GM12878 (cell line): ENCODE measurements around the gene LRRC23. TPM values are rescaled to one million over a fixed set of nuclear protein-coding genes. Genes with fewer than 3 reads are reported as not detected.

ENCODE experiments used
- BMI1 ChIP-seq: fragments of 450-650 bp; IDR thresholded peaks from 2 replicates; pipeline ENCODE4 v1.6.1; 2016; ENCODE audit warnings: mild to moderate bottlenecking, moderate library complexity, borderline replicate concordance
- CBFB ChIP-seq: IDR thresholded peaks from 2 replicates; pipeline ENCODE4 v1.6.1; 2016; ENCODE audit warnings: antibody characterized with exemption, low read depth
- CHD2 ChIP-seq: IDR thresholded peaks from 2 replicates; pipeline ENCODE4 v1.6.1; 2011; ENCODE audit warnings: low read depth, low read length, improper control_type of control experiment, borderline replicate concordance
- EP300 ChIP-seq, 2 experiments: fragments of 150-350 bp in 1 of 2; IDR thresholded peaks; 2 replicates each; pipeline ENCODE4 v1.6.1; 2011 to 2012; ENCODE audit warnings: low read depth in 2 of 2, low read length in 2 of 2, borderline replicate concordance in 1 of 2, improper control_type of control experiment in 1 of 2, inconsistent platforms in 1 of 2; ENCODE audit not compliant: control insufficient read depth in 1 of 2
- ESRRA ChIP-seq: IDR thresholded peaks from 2 replicates; pipeline ENCODE4 v1.6.1; 2012; ENCODE audit warnings: mild to moderate bottlenecking, low read length, improper control_type of control experiment
- FOS ChIP-seq: IDR thresholded peaks from 3 replicates; pipeline ENCODE4 v1.6.1; 2011; ENCODE audit warnings: borderline replicate concordance; ENCODE audit not compliant: insufficient read length; ENCODE audit errors: extremely low read depth
- HCFC1 ChIP-seq: fragments of 150-350 bp; IDR thresholded peaks from 2 replicates; pipeline ENCODE4 v1.6.1; 2014; ENCODE audit warnings: low read length
- IKZF1 ChIP-seq: fragments of 450-650 bp; conservative IDR thresholded peaks from 2 replicates; pipeline ENCODE4 v1.6.1; 2017; ENCODE audit warnings: antibody characterized with exemption, mild to moderate bottlenecking
- IRF5 ChIP-seq: fragments of 450-650 bp; IDR thresholded peaks from 2 replicates; pipeline ENCODE4 v1.6.1; 2017; ENCODE audit warnings: borderline replicate concordance
- KAT2A ChIP-seq: conservative IDR thresholded peaks from 2 replicates; pipeline ENCODE4 v1.6.1; 2011; ENCODE audit warnings: low read depth, low read length; ENCODE audit not compliant: control insufficient read depth
- KDM1A ChIP-seq: fragments of 200-600 bp; sonication (generic); IDR thresholded peaks from 2 replicates; pipeline ENCODE4 v1.6.1; 2016; ENCODE audit warnings: borderline replicate concordance
- MTA3 ChIP-seq: IDR thresholded peaks from 2 replicates; pipeline ENCODE4 v1.6.1; 2012; ENCODE audit warnings: low read length, inconsistent platforms, borderline replicate concordance
- NR2C1 ChIP-seq: fragments of 450-650 bp; IDR thresholded peaks from 2 replicates; pipeline ENCODE4 v1.6.1; 2017; ENCODE audit warnings: antibody characterized with exemption, mild to moderate bottlenecking, moderate library complexity
- PAX5 ChIP-seq: IDR thresholded peaks from 2 replicates; pipeline ENCODE4 v1.6.1; 2011; ENCODE audit warnings: low read depth, low read length, borderline replicate concordance
- PML ChIP-seq: IDR thresholded peaks from 2 replicates; pipeline ENCODE4 v1.6.1; 2012; ENCODE audit warnings: low read length, inconsistent platforms
- POU2F2 ChIP-seq: IDR thresholded peaks from 3 replicates; pipeline ENCODE4 v1.6.1; 2011; ENCODE audit warnings: low read depth, mild to moderate bottlenecking, low read length, borderline replicate concordance
- RAD21 ChIP-seq: IDR thresholded peaks from 2 replicates; pipeline ENCODE4 v1.6.1; 2011; ENCODE audit warnings: mild to moderate bottlenecking, low read depth, low read length, moderate library complexity; ENCODE audit not compliant: insufficient read depth
- SIN3A ChIP-seq: IDR thresholded peaks from 2 replicates; pipeline ENCODE4 v1.6.1; 2012; ENCODE audit warnings: low read depth, low read length, improper control_type of control experiment
- SMC3 ChIP-seq: IDR thresholded peaks from 2 replicates; pipeline ENCODE4 v1.6.1; 2011; ENCODE audit warnings: low read length, improper control_type of control experiment, borderline replicate concordance
- TCF12 ChIP-seq: IDR thresholded peaks from 2 replicates; pipeline ENCODE4 v1.6.1; 2011; ENCODE audit warnings: low read depth, mild to moderate bottlenecking, low read length
- ZNF24 ChIP-seq: fragments of 450-650 bp; IDR thresholded peaks from 2 replicates; pipeline ENCODE4 v1.6.1; 2017; ENCODE audit warnings: antibody characterized with exemption, mild to moderate bottlenecking
- polyA plus RNA-seq, 11 experiments: library from polyadenylated mRNA; depleted of rRNA in 4 of 11; unstranded in 6 of 11; stranded (reverse) in 5 of 11; fragments of >200 nt; fragmentation: Nextera tagmentation in 4 of 11; fragmentation: Illumina TruSeq in 1 of 11; extraction: Ambion mirVana in 4 of 11; extraction: Trizol in 1 of 11; gene quantifications; 1 replicate in 1 of 11; 2 replicates in 10 of 11; pipeline versions ENCODE4 v1.2.1 to v1.2.3, GENCODE V29; 2011 to 2016; ENCODE audit warnings: inconsistent platforms in 2 of 11, missing spikeins in 2 of 11, low read depth in 1 of 11
- total RNA-seq, 4 experiments: library from RNA; depleted of rRNA in 3 of 4; stranded (reverse); fragments of >200 nt in 3 of 4; fragmentation: Illumina TruSeq in 1 of 4; extraction: Trizol in 1 of 4; gene quantifications; 2 replicates each; pipeline versions ENCODE4 v1.2.1 to v1.2.3, GENCODE V29; 2013 to 2021
- TF ChIP-seq, protein P1 (sequence below): fragments of 150-350 bp; IDR thresholded peaks from 2 replicates; pipeline ENCODE4 v1.6.1; 2016; ENCODE audit warnings: low read depth, low read length
- TF ChIP-seq, protein P2 (sequence below): fragments of 450-650 bp; formaldehyde crosslinking; IDR thresholded peaks from 2 replicates; pipeline ENCODE4 v1.5.0; 2022; ENCODE audit warnings: mild to moderate bottlenecking, missing genetic modification characterization

The LRRC23 gene
- total and polyA plus RNA-seq, 10 of the 15 experiments (the other 5 are each of a cell fraction or from before 2014, with no cell fraction given), result 1.4 to 6.9 (median 3.4) TPM

DNA sequence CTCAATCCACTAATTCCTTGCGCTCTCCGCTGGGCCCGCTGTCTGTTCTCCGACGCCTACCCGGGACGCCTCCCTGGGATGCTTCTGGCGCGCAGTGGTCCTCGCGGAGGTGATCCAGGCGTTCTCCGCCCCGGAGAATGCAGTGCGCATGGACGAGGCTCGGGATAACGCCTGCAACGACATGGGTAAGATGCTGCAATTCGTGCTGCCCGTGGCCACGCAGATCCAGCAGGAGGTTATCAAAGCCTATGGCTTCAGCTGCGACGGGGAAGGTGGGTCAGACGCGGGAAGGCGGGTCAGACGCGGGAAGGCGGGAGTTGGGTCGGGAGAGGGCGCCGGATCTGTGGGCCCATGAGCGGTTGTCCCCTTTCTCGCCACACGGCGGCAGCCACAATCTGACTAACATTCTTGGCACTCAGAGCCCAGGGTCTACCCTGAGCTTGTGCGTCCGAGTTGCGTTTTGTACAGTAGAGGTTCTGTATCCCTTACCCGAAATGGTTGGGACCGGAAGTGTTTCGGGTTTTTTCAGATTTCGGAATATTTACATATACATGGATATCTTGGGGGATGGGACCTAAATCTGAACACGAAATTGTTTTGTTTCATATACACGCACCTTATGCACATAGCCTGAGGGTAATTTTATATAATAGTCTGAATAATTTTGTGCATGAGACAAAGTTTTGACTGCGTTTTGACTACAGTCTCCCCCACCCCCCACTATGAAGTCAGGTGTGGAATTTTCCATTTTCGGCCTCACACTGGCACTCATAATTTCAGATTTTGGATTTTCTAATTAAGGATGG, 40.0 kb downstream of the LRRC23 start (continued):
- TF ChIP-seq, protein P1, sequence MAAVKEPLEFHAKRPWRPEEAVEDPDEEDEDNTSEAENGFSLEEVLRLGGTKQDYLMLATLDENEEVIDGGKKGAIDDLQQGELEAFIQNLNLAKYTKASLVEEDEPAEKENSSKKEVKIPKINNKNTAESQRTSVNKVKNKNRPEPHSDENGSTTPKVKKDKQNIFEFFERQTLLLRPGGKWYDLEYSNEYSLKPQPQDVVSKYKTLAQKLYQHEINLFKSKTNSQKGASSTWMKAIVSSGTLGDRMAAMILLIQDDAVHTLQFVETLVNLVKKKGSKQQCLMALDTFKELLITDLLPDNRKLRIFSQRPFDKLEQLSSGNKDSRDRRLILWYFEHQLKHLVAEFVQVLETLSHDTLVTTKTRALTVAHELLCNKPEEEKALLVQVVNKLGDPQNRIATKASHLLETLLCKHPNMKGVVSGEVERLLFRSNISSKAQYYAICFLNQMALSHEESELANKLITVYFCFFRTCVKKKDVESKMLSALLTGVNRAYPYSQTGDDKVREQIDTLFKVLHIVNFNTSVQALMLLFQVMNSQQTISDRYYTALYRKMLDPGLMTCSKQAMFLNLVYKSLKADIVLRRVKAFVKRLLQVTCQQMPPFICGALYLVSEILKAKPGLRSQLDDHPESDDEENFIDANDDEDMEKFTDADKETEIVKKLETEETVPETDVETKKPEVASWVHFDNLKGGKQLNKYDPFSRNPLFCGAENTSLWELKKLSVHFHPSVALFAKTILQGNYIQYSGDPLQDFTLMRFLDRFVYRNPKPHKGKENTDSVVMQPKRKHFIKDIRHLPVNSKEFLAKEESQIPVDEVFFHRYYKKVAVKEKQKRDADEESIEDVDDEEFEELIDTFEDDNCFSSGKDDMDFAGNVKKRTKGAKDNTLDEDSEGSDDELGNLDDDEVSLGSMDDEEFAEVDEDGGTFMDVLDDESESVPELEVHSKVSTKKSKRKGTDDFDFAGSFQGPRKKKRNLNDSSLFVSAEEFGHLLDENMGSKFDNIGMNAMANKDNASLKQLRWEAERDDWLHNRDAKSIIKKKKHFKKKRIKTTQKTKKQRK, result no peak
- TF ChIP-seq SMC3, result peak; percentile 89
- TF ChIP-seq CHD2, result no peak
- TF ChIP-seq KAT2A, result no peak
- TF ChIP-seq PAX5, result peak; percentile 45; the same call in 1 of the 2 replicates
- peak; percentile 3; the same call in 1 of the 3 replicates for TF ChIP-seq POU2F2
- TF ChIP-seq BMI1, result no peak
- TF ChIP-seq MTA3, result no peak
- no peak for TF ChIP-seq NR2C1
- TF ChIP-seq IKZF1, result peak; percentile 98
- no peak for TF ChIP-seq HCFC1
- TF ChIP-seq ESRRA, result no peak
- 0 out of 2 replicates have a peak, but pooled peaks have one; percentile 21 for TF ChIP-seq TCF12
- TF ChIP-seq RAD21, result peak; percentile 86
- TF ChIP-seq, protein P2, sequence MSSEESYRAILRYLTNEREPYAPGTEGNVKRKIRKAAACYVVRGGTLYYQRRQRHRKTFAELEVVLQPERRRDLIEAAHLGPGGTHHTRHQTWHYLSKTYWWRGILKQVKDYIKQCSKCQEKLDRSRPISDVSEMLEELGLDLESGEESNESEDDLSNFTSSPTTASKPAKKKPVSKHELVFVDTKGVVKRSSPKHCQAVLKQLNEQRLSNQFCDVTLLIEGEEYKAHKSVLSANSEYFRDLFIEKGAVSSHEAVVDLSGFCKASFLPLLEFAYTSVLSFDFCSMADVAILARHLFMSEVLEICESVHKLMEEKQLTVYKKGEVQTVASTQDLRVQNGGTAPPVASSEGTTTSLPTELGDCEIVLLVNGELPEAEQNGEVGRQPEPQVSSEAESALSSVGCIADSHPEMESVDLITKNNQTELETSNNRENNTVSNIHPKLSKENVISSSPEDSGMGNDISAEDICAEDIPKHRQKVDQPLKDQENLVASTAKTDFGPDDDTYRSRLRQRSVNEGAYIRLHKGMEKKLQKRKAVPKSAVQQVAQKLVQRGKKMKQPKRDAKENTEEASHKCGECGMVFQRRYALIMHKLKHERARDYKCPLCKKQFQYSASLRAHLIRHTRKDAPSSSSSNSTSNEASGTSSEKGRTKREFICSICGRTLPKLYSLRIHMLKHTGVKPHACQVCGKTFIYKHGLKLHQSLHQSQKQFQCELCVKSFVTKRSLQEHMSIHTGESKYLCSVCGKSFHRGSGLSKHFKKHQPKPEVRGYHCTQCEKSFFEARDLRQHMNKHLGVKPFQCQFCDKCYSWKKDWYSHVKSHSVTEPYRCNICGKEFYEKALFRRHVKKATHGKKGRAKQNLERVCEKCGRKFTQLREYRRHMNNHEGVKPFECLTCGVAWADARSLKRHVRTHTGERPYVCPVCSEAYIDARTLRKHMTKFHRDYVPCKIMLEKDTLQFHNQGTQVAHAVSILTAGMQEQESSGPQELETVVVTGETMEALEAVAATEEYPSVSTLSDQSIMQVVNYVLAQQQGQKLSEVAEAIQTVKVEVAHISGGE (CRISPR knock-in tag), result no peak; the same call in 1 of the 2 replicates
- TF ChIP-seq EP300 (IDR thresholded peaks at IDR 0.05; ENCODE audit: borderline replicate concordance in 1 of 2, control insufficient read depth in 1 of 2, low read depth in 2 of 2, low read length in 2 of 2), result no peak
- peak; percentile 61; the same call in 1 of the 2 replicates for TF ChIP-seq SIN3A
- no peak for TF ChIP-seq CBFB
- TF ChIP-seq FOS, result no peak
- TF ChIP-seq ZNF24, result no peak
- no peak for TF ChIP-seq PML
- no peak for TF ChIP-seq IRF5
- no peak for TF ChIP-seq KDM1A
